ENCODE results near the gene PPP1R3E.

Gene PPP1R3E

DNA sequence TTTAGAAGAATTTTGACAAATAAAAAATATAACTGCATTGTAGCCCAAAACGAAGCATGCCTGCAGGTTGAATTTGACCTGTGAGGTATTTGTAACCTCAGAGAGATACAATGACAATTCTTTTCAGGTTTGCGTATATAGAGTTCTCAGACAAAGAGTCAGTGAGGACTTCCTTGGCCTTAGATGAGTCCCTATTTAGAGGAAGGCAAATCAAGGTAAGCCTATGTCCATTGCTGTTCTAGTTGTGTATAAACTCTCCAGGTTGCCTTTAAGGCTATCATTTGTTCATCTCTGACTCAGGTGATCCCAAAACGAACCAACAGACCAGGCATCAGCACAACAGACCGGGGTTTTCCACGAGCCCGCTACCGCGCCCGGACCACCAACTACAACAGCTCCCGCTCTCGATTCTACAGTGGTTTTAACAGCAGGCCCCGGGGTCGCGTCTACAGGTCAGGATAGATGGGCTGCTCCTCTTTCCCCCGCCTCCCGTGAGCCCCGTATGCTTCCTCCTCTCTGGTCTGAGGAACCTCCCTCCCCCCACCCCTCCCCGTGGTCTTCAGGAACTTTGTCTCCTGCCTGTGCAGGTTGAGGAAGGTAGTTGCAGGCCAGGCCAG lies 21.3 kb upstream of the PPP1R3E start:
- no peak for DNase-seq (ENCODE audit: insufficient read length, low spot score)
- TF ChIP-seq SPI1 (IDR thresholded peaks at IDR 0.05; ENCODE audit: low read depth, low read length) (no peak), POLR2AphosphoS5 (IDR thresholded peaks at IDR 0.05; ENCODE audit: low read depth, low read length) (no peak), POLR2A (IDR thresholded peaks at IDR 0.05; ENCODE audit: low read depth, low read length) (no peak), TAF1 (IDR thresholded peaks at IDR 0.05; ENCODE audit: low read depth, low read length) (no peak), PAX5 (IDR thresholded peaks at IDR 0.05; ENCODE audit: insufficient read depth, low read length, severe bottlenecking) (no peak)
- FAIRE-seq: no peak

DNA sequence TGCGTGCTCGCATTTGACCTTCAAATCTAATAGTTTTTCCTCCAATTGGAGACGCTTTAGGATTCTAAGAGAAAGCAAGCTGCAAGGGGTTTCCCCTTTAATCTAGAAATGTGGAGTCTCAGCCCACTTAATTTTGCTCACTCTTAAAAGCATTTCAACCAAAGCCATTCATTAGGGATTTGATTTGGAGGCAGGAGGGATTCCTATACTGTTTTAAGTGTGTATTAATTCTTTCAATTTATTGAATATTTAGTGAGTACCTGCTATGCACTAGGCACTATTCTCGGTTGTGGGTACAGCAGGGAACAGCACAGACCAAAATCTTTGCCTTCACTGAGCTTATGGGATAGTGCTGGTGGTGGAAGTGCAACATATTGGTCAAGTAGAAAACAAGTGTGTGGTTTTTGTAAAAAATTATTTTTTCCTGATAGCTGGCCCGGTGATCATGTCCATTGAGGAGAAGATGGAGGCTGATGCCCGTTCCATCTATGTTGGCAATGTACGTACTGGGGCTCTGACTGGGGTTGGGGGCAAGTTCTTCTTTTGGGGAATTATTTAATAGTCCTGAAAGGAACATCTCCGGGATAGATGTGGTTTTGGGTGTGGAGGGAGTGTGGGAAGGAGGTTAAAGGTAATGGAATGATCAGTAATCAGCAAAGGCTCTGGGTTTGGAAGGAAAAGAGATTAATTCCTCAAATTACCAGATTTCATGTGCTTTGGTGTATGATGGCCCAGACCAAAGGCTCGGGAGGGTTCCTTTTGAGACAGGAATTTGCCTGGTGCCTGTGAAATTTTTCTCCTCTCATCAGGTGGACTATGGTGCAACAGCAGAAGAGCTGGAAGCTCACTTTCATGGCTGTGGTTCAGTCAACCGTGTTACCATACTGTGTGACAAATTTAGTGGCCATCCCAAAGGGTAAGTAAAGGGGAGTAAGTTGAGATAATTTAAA lies 20.2 kb upstream of the PPP1R3E start:
- TF ChIP-seq POU2F2 (IDR thresholded peaks at IDR 0.05; ENCODE audit: low read depth, low read length) (no peak), POLR2AphosphoS5 (IDR thresholded peaks at IDR 0.05; ENCODE audit: low read depth, low read length) (no peak), SPI1 (IDR thresholded peaks at IDR 0.05; ENCODE audit: low read depth, low read length) (no peak), TAF1 (IDR thresholded peaks at IDR 0.05; ENCODE audit: low read depth, low read length) (no peak), POLR2A (IDR thresholded peaks at IDR 0.05; ENCODE audit: low read depth, low read length) (no peak), PAX5 (IDR thresholded peaks at IDR 0.05; ENCODE audit: insufficient read depth, low read length, severe bottlenecking) (no peak)
- no peak for DNase-seq (ENCODE audit: insufficient read length, low spot score)
- FAIRE-seq: no peak

DNA sequence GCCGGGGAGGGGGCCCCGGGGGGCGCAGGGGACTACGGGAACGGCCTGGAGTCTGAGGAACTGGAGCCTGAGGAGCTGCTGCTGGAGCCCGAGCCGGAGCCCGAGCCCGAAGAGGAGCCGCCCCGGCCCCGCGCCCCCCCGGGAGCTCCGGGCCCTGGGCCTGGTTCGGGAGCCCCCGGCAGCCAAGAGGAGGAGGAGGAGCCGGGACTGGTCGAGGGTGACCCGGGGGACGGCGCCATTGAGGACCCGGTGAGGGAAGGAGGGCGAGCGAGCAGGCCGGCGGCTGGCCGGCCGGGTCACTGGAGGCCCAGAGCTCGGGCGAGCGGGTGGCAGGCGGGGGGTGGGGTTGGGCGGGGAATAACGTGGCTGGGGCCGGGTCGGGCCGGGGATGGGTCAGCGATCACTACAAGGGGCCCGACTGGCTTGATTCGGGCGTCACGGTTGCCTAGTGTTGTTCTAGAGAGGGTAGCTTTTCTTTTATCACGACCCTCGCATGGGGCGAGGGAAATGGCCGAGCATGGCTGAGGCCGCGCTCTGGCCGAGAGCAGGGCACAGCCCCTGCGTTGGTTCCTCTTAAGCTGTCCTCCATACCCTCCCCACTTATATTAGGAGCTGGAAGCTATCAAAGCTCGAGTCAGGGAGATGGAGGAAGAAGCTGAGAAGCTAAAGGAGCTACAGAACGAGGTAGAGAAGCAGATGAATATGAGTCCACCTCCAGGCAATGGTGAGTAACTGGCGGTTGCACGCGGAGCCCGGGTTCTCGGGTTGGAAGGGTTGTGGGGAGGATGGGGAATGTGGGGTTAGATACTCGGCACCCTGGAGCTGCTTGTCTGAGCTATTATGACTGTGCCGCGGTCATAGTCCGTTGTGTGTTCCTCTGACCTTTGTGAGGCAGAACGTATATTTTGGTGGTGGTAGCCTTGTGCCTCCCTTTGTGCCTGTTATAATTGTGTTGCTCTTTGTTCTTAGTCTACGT lies 19.2 kb upstream of the PPP1R3E start:
- FAIRE-seq (no peak), DNase-seq (ENCODE audit: insufficient read length, low spot score) (no peak)
- TF ChIP-seq POLR2A (IDR thresholded peaks at IDR 0.05; ENCODE audit: low read depth, low read length): peak; percentile 77
- no peak for TF ChIP-seq PAX5 (IDR thresholded peaks at IDR 0.05; ENCODE audit: insufficient read depth, low read length, severe bottlenecking)
- peak; percentile 69 for TF ChIP-seq POLR2AphosphoS5 (IDR thresholded peaks at IDR 0.05; ENCODE audit: low read depth, low read length)
- no peak for TF ChIP-seq SPI1 (IDR thresholded peaks at IDR 0.05; ENCODE audit: low read depth, low read length)
- TF ChIP-seq TAF1 (IDR thresholded peaks at IDR 0.05; ENCODE audit: low read depth, low read length): peak; percentile 1; the same call in 1 of the 2 replicates
- 0 out of 2 replicates have a peak, but pooled peaks have one; percentile 50 for TF ChIP-seq POU2F2 (IDR thresholded peaks at IDR 0.05; ENCODE audit: low read depth, low read length)

DNA sequence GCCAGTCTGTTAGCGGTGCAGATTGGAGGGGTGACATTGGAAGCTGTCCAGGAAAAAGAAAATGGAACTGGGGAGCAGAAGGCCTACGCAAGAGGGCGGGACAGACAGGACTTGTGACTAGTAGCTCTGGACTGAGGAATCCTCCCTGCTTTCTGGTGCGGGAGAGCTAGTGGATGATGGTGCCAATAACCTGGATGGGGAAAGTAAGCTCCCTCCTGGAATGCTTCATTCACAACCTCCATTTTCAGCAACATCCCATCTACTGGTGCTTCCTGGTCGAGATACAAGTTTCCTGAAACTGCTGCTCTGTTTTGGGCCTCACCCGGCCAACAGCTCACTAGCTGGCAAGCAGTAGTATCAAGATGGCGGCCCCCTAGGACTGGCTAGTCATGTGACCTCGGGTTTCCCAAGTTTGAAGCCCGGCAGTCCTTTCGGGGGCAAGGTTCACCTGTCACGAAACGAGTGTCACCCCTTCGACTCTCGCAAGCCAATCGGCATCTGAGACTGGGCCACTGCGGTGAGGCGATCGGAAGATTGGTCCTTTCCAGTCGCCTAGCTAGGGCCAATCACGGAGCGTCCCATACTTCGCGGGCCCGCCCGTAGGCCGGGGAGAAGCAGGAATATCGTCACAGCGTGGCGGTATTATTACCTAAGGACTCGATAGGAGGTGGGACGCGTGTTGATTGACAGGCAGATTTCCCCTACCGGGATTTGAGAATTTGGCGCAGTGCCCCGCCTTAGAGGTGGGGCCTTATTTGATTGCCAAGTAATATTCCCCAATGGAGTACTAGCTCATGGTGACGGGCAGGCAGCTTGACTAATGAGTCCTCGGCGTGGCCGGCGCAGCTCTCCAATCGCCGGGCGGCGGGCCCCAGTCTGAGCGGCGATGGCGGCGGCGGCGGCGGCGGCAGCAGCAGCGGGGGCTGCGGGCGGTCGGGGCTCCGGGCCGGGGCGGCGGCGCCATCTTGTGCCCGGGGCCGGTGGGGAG lies 18.2 kb upstream of the PPP1R3E start, which contains the start of gene PABPN1:
Gene PABPN1 (plus strand): TSS at position 874 of the 988 bp plus-strand sequence. CDS start 13 bp downstream, at position 887.
- TF ChIP-seq TAF1 (IDR thresholded peaks at IDR 0.05; ENCODE audit: low read depth, low read length) (peak; percentile 82), SPI1 (IDR thresholded peaks at IDR 0.05; ENCODE audit: low read depth, low read length) (no peak), POLR2AphosphoS5 (IDR thresholded peaks at IDR 0.05; ENCODE audit: low read depth, low read length) (peak; percentile 93), PAX5 (IDR thresholded peaks at IDR 0.05; ENCODE audit: insufficient read depth, low read length, severe bottlenecking) (no peak), POLR2A (IDR thresholded peaks at IDR 0.05; ENCODE audit: low read depth, low read length) (peak; percentile 92), POU2F2 (IDR thresholded peaks at IDR 0.05; ENCODE audit: low read depth, low read length) (0 out of 2 replicates have a peak, but pooled peaks have one; percentile 14)
- FAIRE-seq: peak; percentile 97
- peak; percentile 88 for DNase-seq (ENCODE audit: insufficient read length, low spot score)

DNA sequence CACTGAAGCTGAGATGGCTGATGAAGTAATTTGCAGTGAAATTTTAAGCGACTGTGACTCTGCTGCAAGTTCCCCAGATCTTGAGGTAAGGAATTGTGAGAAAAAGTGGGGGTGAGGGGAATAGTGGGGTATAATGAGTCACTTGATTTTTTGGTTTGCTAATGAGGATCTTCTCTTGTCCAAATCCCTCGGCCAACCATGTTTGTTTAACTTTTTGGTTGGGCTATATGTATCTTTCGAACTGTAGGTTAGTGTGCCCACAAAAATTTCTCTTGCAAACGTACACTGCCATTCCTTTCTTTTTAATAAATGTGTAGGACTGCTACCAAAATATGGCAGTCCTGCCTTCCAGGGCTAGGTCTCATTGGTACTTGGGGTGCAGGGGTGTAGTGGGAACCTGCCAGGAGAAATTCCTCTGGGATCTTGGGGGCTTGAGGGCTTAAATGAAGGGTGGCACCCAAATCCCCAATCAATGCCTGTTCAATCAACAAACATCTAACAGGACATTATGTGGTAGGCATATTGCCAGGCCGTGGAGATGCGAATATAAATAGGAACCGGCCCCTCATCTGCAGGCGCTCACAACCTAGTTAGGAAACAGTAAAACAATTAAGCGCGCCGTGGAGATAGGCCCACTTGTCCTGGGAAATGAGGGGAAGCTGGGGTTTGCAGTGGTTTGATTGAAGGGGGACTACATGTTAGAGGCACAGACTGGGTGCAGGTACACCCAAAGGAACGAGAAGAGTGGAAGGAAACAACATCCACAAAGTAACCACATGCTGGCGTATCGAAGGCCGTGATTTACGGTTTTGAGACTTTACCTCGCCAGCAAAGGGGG lies 17.3 kb upstream of the PPP1R3E start:
- DNase-seq (ENCODE audit: insufficient read length, low spot score) (no peak), FAIRE-seq (no peak)

DNA sequence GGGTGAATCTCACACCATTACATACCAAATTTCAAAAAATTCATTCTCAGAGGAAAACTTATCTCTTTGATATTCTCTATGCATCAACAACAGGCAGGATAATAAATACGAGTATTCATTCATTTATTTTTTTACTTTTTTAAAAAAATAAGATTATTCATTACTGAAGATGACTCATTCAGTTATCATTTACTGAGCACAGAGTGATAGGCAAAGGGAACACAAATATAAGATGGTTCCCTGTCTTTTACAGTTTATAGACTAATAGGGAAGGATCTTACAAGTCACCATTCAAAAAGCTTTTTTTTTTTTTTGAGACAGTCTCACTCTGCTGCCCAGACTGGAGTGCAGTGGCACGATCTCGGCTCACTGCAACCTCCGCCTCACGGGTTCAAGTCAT lies 13.6 kb upstream of the PPP1R3E start:
- TF ChIP-seq SPI1 (IDR thresholded peaks at IDR 0.05; ENCODE audit: low read depth, low read length): no peak
- TF ChIP-seq POLR2A (IDR thresholded peaks at IDR 0.05; ENCODE audit: low read depth, low read length): no peak
- TF ChIP-seq PAX5 (IDR thresholded peaks at IDR 0.05; ENCODE audit: insufficient read depth, low read length, severe bottlenecking): no peak
- no peak for TF ChIP-seq TAF1 (IDR thresholded peaks at IDR 0.05; ENCODE audit: low read depth, low read length)
- TF ChIP-seq POLR2AphosphoS5 (IDR thresholded peaks at IDR 0.05; ENCODE audit: low read depth, low read length): no peak
- TF ChIP-seq POU2F2 (IDR thresholded peaks at IDR 0.05; ENCODE audit: low read depth, low read length): no peak
- DNase-seq (ENCODE audit: insufficient read length, low spot score): no peak
- no peak for FAIRE-seq

More for the DNA sequence above, 17.3 kb upstream of the PPP1R3E start:
- TF ChIP-seq SPI1 (IDR thresholded peaks at IDR 0.05; ENCODE audit: low read depth, low read length) (no peak), TAF1 (IDR thresholded peaks at IDR 0.05; ENCODE audit: low read depth, low read length) (no peak), POLR2AphosphoS5 (IDR thresholded peaks at IDR 0.05; ENCODE audit: low read depth, low read length) (no peak)

DNA sequence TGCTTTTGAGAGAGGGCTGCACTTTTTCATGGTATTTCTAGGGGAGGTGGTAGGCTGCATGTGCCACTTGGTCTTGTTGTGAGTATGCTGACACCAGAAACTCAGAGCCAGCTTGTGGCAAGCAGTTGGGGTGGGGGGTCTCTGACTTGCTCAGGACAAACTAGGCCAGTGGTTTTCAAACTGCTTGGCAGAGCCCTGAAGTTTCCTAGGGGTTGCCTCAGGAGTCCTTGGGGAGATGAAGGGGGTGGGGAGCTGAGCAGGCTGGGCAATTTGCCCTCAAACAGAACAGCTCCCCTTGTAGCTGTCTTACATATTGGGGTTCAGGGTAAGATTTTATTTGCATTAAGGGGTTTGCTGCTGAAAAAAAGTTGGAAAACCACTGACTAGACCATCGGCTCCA lies 7.9 kb upstream of the PPP1R3E start:
- no peak for FAIRE-seq
- no peak for DNase-seq (ENCODE audit: insufficient read length, low spot score)
- no peak for TF ChIP-seq POU2F2 (IDR thresholded peaks at IDR 0.05; ENCODE audit: low read depth, low read length)

All from GM12891 (cell line).